GM10248 (cell line): ENCODE data around the gene MYO3A.

Experiments used
- CTCF ChIA-PET: fragments of 300-600 bp; sonication (Branson Sonifier 250); formaldehyde crosslinking; extraction: SDS; loops from one replicate; lab custom pipeline; 2021; ENCODE audit warnings: antibody characterized with exemption; lab: Yijun Ruan, JAX
- POLR2A ChIA-PET: fragments of 350-650 bp; sonication (Branson Sonifier 250); formaldehyde crosslinking; extraction: SDS; loops from one replicate; lab custom pipeline; 2020; ENCODE audit warnings: antibody characterized with exemption; lab: Yijun Ruan, JAX
- DNase-seq: peaks from one replicate; pipeline ENCODE4 v3.0.0; 2012; ENCODE audit errors: extremely low spot score
- CTCF ChIP-seq: IDR thresholded peaks from 2 replicates; pipeline ENCODE4 v1.5.1; 2012; ENCODE audit warnings: mild to moderate bottlenecking, low read depth; ENCODE audit errors: extremely low read depth, missing control alignments, control extremely low read depth

Gene MYO3A

DNA sequence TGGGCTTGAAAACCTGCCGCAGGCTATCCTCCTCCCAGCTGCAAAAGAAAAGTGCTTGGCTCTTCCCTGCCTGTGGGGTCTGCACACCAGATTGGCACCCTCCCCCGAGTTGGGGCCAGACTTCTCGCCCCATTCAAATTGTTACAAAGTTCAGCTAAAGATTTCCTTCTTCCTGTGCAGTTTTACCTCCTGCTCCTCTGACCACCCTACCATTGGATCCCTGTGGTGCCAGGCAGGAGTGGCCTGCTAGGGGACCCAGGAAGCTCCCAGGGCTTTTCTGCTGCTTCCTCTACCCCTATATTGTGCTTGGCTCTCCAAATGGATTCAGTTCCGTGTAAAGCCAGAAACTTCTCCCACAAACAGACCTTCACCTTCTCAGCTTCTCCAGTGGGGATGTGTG is 147.4 kb downstream of the MYO3A start:
- CTCF ChIA-PET = interaction anchor here (0.8 kb wide), 1 partner anchor 9 kb away, joined by 3 read pairs; no protein-coding TSS in a partner anchor
- no peak for TF ChIP-seq CTCF
- POLR2A ChIA-PET = no interaction called here
- no peak for DNase-seq

DNA sequence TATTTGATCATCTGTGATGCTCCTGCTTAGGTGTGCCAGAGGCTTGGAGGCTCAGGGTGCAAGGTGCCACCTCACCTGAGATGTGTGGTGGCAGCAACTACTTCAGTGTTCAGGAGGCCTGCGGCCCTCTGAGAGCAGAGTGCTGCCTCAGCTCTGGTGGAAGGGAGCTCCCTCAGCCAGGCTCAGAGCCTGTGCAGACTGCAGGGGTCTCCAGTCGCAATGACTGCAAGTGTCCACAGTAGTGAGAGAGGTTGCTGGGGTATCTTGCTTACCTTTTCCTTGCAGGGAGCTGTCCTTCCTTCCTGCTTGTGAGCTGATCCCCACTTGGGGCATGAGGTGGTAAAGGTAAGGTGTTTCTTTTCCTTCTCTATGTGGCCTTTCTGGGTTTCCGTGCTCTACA is 151.5 kb downstream of the MYO3A start:
- POLR2A ChIA-PET = no interaction called here
- CTCF ChIA-PET = no interaction called here
- DNase-seq = no peak
- no peak for TF ChIP-seq CTCF

DNA sequence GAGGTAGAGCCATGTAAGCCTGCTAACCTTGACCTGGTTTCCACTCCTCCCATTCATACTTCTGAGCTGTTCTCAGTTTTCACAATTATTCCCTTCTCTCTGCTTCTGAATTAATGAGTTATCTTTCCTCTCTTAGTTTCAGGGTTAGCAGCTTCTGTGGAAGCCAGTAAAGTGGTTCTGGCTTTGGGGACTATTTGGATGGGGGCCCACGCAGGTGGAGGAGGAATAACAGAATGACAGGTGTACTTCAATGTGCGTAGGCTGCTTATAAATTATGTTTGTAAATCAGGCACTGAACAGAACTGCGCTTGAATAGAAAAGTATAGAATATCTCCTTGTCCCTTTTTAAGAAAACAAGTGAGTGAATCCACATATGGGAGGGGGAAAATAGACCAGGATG is 153.6 kb downstream of the MYO3A start:
- ChIA-PET CTCF (no interaction called here), POLR2A (no interaction called here)
- DNase-seq = no peak
- TF ChIP-seq CTCF = no peak

GRCh38 chr10:26090026-26090425 is 156.0 kb downstream of the MYO3A start:
- POLR2A ChIA-PET = no interaction called here
- TF ChIP-seq CTCF = no peak
- CTCF ChIA-PET = interaction anchor here (0.8 to 1.4 kb wide), 2 partner anchors 9 to 11 kb away, joined by 3 read pairs; no protein-coding TSS in a partner anchor
- DNase-seq = no peak

GRCh38 chr10:26090762-26091161 is 156.7 kb downstream of the MYO3A start:
- CTCF ChIA-PET = interaction anchor here (0.8 to 1.7 kb wide), 3 partner anchors 10 to 216 kb away, joined by 3 to 5 read pairs (median 3); no protein-coding TSS in a partner anchor
- TF ChIP-seq CTCF = no peak
- no peak for DNase-seq
- POLR2A ChIA-PET = no interaction called here

- no peak for DNase-seq
- TF ChIP-seq CTCF = no peak
- CTCF ChIA-PET = interaction anchor here (0.9 kb wide), 1 partner anchor 9 kb away, joined by 3 read pairs; no protein-coding TSS in a partner anchor
- POLR2A ChIA-PET = no interaction called here
These were observed 159.2 kb downstream of the MYO3A start for GRCh38 chr10:26093229-26093628.
